Measurements from ENCODE around the gene TMEM272.

Gene TMEM272

DNA sequence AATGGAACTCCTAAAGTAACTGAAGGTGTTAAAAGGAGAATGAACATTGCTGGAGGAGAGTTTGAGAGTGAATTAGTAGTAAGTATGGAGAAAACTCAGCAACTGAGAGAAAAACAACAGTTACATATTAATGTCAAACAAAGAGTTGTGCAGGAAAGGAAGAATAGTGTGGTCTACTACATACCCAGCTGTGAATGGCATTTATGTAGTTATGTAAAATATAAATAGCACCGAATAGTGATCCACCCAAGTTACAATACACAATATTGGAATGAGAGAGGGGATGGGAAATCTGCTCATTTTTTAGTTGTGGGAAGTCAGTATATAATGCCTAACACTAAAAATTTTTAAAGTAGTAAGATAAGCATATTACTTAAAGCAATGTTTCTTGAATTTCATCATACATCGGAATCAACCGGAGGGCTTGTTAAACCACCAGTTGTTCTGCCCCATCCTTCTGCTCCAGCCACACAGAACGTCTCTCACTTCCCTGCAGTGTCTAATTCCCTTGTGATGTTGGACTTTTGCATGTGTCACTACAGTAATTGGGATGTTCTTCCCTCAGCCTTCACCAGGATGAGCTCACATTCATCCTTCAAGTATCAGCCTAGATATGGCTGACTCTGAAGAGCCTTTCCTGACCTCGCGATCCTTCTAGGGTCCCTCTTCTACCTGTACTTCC is 28.3 kb upstream of the TMEM272 start:
- Histone ChIP-seq H3K9me3 (ENCODE audit: control insufficient read depth, low read length) (no peaks in the 10 kb centered on the region), H3K27me3 (replicated peaks; ENCODE audit: control insufficient read depth, insufficient read depth, low read length) (peaks cover 45% of the 10 kb centered on the region), H3K9ac (ENCODE audit: low read length) (no peak overlapping the region), H3K4me3 (ENCODE audit: low read length) (no peak overlapping the region), H3K4me1 (ENCODE audit: control insufficient read depth, insufficient read depth, low read length) (no peaks in the 10 kb centered on the region), H3K36me3 (ENCODE audit: control insufficient read depth, insufficient read depth, low read length, severe bottlenecking) (no peaks in the 10 kb centered on the region)
- no peak for DNase-seq (ENCODE audit: low read depth)

DNA sequence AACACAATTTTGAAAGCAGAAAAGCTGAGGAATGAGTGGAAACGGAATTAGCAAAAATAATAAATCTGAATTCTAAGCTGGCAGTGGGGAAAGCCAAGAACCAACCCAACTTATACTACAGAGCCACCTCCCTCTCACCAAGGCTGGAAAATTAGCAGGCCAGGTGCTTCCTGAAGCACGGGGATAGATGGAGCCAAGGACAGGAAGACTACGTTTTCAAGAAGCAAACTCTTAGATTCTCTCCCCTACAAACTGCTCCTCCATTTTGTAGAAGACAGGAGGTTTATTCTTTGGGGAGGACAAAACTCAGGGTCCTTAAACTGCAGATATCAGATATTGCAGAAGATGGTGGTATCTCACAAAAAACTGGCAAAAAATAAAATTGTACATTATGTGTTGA is 25.6 kb upstream of the TMEM272 start:
- Histone ChIP-seq H3K36me3 (ENCODE audit: control insufficient read depth, insufficient read depth, low read length, severe bottlenecking) (no peaks in the 10 kb centered on the region), H3K4me3 (ENCODE audit: low read length) (no peak overlapping the region), H3K9ac (ENCODE audit: low read length) (no peak overlapping the region), H3K9me3 (ENCODE audit: control insufficient read depth, low read length) (no peaks in the 10 kb centered on the region), H3K27me3 (replicated peaks; ENCODE audit: control insufficient read depth, insufficient read depth, low read length) (peaks cover 56% of the 10 kb centered on the region), H3K4me1 (ENCODE audit: control insufficient read depth, insufficient read depth, low read length) (no peaks in the 10 kb centered on the region)
- no peak for DNase-seq (ENCODE audit: low read depth)

DNA sequence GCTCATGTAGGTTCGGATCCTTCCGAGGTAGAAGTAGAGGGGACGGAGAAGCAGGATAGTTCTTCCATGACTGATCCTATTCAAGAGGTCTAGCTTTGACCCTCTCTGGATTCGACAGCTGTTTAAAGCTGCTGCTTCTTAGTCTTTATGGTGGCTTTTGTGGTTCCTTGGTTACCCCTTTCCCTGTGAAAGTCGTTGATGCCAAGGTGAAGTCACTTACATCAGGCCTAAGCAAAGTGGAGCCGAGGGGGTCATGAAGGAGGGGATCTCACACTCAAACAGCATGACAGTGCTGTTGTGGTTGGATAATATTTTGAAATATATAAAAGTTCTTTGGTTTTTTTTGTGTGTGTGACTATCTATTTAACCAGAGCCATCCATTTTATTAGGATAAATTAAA is 24.9 kb upstream of the TMEM272 start:
- Histone ChIP-seq H3K4me3 (ENCODE audit: low read length) (no peak overlapping the region), H3K27me3 (replicated peaks; ENCODE audit: control insufficient read depth, insufficient read depth, low read length) (peaks cover 54% of the 10 kb centered on the region), H3K4me1 (ENCODE audit: control insufficient read depth, insufficient read depth, low read length) (no peaks in the 10 kb centered on the region), H3K36me3 (ENCODE audit: control insufficient read depth, insufficient read depth, low read length, severe bottlenecking) (no peaks in the 10 kb centered on the region), H3K9ac (ENCODE audit: low read length) (no peak overlapping the region), H3K9me3 (ENCODE audit: control insufficient read depth, low read length) (no peaks in the 10 kb centered on the region)
- DNase-seq (ENCODE audit: low read depth), result no peak

DNA sequence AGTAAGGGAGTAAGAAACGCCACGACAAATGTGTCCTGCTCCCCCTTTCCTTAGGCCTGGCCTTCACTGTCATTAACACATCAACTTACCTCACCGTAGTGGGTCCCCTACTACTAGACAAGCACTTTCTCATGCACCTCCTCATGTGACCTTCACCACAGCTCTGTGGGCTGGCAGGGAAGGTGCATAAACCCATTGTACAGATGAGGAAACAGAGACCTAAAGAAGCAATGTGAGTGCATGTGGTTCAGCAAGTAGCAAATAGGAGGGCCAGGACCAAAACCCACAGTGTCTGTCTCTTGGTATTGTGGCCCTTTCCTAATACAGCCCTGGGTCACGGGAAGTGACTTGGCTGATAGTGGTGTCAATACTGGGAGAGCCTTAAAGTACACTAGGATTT is 22.1 kb upstream of the TMEM272 start:
- Histone ChIP-seq H3K9ac (ENCODE audit: low read length) (no peak overlapping the region), H3K4me3 (ENCODE audit: low read length) (no peak overlapping the region), H3K36me3 (ENCODE audit: control insufficient read depth, insufficient read depth, low read length, severe bottlenecking) (no peaks in the 10 kb centered on the region), H3K4me1 (ENCODE audit: control insufficient read depth, insufficient read depth, low read length) (no peaks in the 10 kb centered on the region), H3K9me3 (ENCODE audit: control insufficient read depth, low read length) (no peaks in the 10 kb centered on the region), H3K27me3 (replicated peaks; ENCODE audit: control insufficient read depth, insufficient read depth, low read length) (peaks cover 50% of the 10 kb centered on the region)
- no peak for DNase-seq (ENCODE audit: low read depth)

DNA sequence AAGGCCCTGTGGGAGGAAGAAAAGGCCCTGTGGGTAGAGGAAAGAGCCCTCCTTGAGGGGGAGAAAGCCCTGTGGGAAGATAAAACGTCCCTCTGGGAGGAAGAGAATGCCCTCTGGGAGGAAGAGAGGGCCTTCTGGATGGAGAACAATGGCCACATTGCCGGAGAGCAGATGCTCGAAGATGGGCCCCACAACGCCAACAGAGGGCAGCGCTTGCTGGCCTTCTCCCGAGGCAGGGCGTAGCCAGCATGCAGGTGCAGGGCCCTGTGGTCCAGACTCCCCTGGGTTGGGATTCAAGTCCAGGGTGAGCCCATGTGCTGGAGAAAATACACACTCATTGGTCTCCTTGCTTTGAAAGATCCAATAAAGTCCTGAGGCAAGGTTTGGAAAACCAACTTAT is 20.9 kb upstream of the TMEM272 start:
- Histone ChIP-seq H3K36me3 (ENCODE audit: control insufficient read depth, insufficient read depth, low read length, severe bottlenecking) (no peaks in the 10 kb centered on the region), H3K9me3 (ENCODE audit: control insufficient read depth, low read length) (no peaks in the 10 kb centered on the region), H3K27me3 (replicated peaks; ENCODE audit: control insufficient read depth, insufficient read depth, low read length) (peaks cover 50% of the 10 kb centered on the region), H3K4me1 (ENCODE audit: control insufficient read depth, insufficient read depth, low read length) (no peaks in the 10 kb centered on the region), H3K4me3 (ENCODE audit: low read length) (no peak overlapping the region), H3K9ac (ENCODE audit: low read length) (no peak overlapping the region)
- no peak for DNase-seq (ENCODE audit: low read depth)

DNA sequence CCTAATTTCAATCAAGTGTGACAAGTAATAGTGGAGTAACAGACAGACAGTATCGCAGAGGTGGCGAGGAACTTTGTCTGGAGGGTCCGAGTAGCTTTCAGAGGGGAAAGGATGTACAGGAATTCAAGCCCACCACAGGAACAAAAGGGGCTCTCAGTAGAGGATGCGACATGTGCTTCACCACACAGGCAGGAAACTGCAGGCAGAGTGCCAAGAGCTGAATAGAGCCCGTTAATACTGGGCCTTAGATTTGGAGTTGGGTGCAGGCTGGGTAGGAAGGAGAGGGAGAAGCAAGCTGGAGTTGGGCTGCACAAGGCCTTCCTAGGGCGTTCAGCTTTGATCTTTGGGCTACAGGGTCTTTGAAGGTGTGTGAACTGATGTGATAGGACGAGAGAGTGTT is 18.0 kb upstream of the TMEM272 start:
- Histone ChIP-seq H3K4me3 (ENCODE audit: low read length) (no peak overlapping the region), H3K9ac (ENCODE audit: low read length) (no peak overlapping the region), H3K27me3 (replicated peaks; ENCODE audit: control insufficient read depth, insufficient read depth, low read length) (peaks cover 32% of the 10 kb centered on the region), H3K4me1 (ENCODE audit: control insufficient read depth, insufficient read depth, low read length) (no peaks in the 10 kb centered on the region), H3K9me3 (ENCODE audit: control insufficient read depth, low read length) (no peaks in the 10 kb centered on the region), H3K36me3 (ENCODE audit: control insufficient read depth, insufficient read depth, low read length, severe bottlenecking) (no peaks in the 10 kb centered on the region)
- no peak for DNase-seq (ENCODE audit: low read depth)

DNA sequence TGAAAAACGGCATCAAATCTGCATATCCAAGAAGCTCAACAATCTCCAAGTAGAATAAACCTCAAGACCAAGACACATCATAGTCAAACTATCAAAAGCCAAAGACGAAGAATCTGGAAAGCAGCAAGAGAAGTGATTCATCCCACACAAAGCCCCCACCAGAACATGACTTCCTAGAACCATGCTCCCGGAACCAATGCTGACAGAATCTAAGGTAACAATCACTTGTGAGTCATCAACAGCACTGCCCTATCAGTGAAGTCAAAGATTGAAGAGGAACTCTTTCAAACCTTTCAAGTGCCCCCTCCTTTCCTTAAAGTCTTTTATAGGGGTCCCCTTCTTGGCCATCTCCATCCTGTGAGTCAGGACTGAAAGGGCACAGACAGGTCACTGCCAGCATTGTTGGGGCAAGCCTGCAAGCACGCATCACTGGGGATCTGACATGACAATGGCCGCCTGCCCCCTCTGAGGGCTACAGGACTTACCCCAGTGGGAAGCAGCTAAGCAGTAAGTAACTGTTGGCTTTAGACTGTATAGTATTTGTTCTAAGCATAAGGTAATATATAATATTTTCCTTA is 16.8 kb upstream of the TMEM272 start, which contains the start of gene CCDC70:
CCDC70 (plus strand) TSS at position 247 of the 578 bp plus-strand sequence. CDS start 3,443 bp downstream, outside the sequence.
- no peak for DNase-seq (ENCODE audit: low read depth)
- H3K4me3 ChIP-seq (ENCODE audit: low read length), result no peak within 1 kb of the TSS
- no peak within 1 kb of the TSS for H3K9ac ChIP-seq (ENCODE audit: low read length)
- peaks cover 24% of the 10 kb centered on the region for H3K27me3 ChIP-seq (replicated peaks; ENCODE audit: control insufficient read depth, insufficient read depth, low read length)
- H3K4me1 ChIP-seq (ENCODE audit: control insufficient read depth, insufficient read depth, low read length), result no peaks in the 10 kb centered on the region
- no peaks in the 10 kb centered on the region for H3K36me3 ChIP-seq (ENCODE audit: control insufficient read depth, insufficient read depth, low read length, severe bottlenecking)
- no peaks in the 10 kb centered on the region for H3K9me3 ChIP-seq (ENCODE audit: control insufficient read depth, low read length)

DNA sequence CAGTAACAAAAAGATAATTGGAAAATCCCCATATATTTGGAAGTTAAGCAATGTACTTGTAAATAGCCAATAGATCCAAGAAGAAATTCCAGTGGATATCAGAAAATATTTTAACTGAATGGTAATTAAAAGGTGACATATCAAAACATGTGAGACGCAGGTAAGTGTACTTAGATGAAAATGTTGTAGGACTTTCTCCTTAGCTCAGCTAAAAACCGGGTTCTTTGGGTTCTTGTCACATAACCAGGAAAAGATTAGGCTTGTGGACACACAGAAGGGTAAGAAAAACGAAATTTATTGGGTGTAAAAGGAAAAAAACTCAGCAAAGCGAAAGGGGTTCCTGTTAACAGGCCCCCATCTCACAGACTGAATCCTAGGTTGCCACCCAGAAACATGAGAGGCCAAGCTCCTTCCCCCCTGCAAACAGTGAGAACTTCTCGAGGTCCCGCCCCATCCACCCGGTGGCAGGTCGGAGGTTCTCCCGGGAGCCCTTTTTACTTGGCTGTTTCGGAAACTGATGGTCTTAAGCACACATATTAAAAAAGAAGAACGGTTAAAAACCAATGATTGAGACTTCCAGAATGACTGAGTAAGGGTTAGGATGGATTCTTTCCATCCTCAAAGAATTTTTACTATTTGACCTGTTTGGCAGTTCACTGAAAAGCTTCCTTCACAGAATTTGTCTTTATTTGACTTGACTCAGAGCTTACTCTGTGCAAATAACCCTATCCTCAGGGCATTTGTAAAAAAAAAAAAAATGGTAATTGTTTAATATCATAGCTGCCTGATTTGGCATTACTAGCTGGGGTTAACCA is 13.7 kb upstream of the TMEM272 start:
- H3K4me3 ChIP-seq (ENCODE audit: low read length), result no peak overlapping the region
- no peaks in the 10 kb centered on the region for H3K9me3 ChIP-seq (ENCODE audit: control insufficient read depth, low read length)
- H3K27me3 ChIP-seq (replicated peaks; ENCODE audit: control insufficient read depth, insufficient read depth, low read length), result peaks cover 16% of the 10 kb centered on the region
- no peak overlapping the region for H3K9ac ChIP-seq (ENCODE audit: low read length)
- H3K36me3 ChIP-seq (ENCODE audit: control insufficient read depth, insufficient read depth, low read length, severe bottlenecking), result no peaks in the 10 kb centered on the region
- DNase-seq (ENCODE audit: low read depth), result peak; percentile 27
- H3K4me1 ChIP-seq (ENCODE audit: control insufficient read depth, insufficient read depth, low read length), result no peaks in the 10 kb centered on the region

DNA sequence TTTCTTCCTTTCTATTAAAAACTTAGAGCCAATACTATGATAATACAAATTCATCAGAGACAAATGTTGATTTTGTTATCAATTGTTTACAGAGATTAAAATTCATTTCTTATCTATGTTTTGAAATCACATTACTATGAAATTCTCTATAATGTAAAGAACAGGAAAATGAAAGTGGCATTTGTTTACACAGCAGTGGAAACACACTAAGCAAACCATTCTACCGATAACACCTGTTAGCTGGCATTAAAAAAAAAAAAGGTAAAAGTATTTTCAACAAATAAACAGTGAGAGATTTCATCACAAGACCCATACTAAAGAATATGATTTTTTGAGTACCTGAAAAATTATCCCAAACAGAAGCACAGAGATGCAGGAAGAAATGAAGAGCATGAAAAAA is 12.0 kb upstream of the TMEM272 start:
- no peak for DNase-seq (ENCODE audit: low read depth)
- no peak overlapping the region for H3K9ac ChIP-seq (ENCODE audit: low read length)
- H3K4me1 ChIP-seq (ENCODE audit: control insufficient read depth, insufficient read depth, low read length), result no peaks in the 10 kb centered on the region
- no peaks in the 10 kb centered on the region for H3K9me3 ChIP-seq (ENCODE audit: control insufficient read depth, low read length)
- no peaks in the 10 kb centered on the region for H3K36me3 ChIP-seq (ENCODE audit: control insufficient read depth, insufficient read depth, low read length, severe bottlenecking)
- H3K4me3 ChIP-seq (ENCODE audit: low read length), result no peak overlapping the region
- peaks cover 16% of the 10 kb centered on the region for H3K27me3 ChIP-seq (replicated peaks; ENCODE audit: control insufficient read depth, insufficient read depth, low read length)

DNA sequence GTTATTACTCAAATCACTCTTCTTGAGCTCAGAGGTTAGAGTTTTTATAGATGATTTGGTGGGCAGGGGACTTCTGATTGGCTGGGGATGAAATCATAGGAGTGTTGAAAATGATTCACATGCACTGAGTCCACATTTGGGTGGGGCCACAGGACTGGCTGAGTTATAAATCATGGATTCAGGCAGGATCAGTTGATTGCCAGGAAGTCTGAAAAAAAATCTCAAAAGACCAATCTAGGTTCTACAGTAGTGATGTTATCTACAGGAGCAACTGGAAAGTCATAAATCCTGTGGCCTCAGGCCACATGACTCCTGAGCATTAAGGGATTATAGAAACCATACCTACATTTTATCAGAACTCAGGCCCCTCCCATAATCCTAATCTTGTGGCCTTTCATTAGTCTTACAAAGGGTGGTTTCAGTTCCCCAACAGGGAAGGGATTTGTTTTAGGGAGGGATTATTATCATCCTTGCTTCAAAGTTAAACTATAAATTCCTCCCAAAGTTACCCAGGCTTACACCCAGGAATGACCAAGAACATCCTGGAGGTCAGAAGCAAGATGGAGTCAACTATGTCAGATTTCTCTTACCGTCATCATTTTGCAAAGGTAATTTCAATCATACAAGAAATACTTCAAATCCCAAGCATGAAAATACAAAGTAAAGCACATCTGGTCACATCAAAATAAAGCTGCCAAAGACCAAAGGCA is 11.2 kb upstream of the TMEM272 start:
- Histone ChIP-seq H3K27me3 (replicated peaks; ENCODE audit: control insufficient read depth, insufficient read depth, low read length) (peaks cover 16% of the 10 kb centered on the region), H3K9me3 (ENCODE audit: control insufficient read depth, low read length) (no peaks in the 10 kb centered on the region), H3K4me1 (ENCODE audit: control insufficient read depth, insufficient read depth, low read length) (no peaks in the 10 kb centered on the region), H3K36me3 (ENCODE audit: control insufficient read depth, insufficient read depth, low read length, severe bottlenecking) (no peaks in the 10 kb centered on the region), H3K4me3 (ENCODE audit: low read length) (no peak overlapping the region), H3K9ac (ENCODE audit: low read length) (no peak overlapping the region)
- no peak for DNase-seq (ENCODE audit: low read depth)
